ENCODE results near the gene SESN1. TPM values are rescaled to one million over a fixed set of nuclear protein-coding genes. Genes with fewer than 3 reads are reported as not detected.

The SESN1 gene
- total RNA-seq, 1 experiment from 2014 or later = 30.2 TPM

- DNase-seq (ENCODE audit: low spot score) (no peak), ATAC-seq (no peak)
- Mint-ChIP-seq H3K4me1 (peaks cover 16% of the 10 kb centered on the region), H3K36me3 (no peaks in the 10 kb centered on the region), H3K27me3 (ENCODE audit: low read depth) (no peaks in the 10 kb centered on the region), H3K4me3 (no peak overlapping the region), H3K27ac (no peak overlapping the region), H3K9me3 (no peaks in the 10 kb centered on the region)
- ChIA-PET CTCF (no interaction called here), POLR2A (no interaction called here)
- no peak for TF ChIP-seq USF2 (CRISPR knock-in tag; IDR thresholded peaks at IDR 0.05)
- no peak for TF ChIP-seq SMAD3 (CRISPR knock-in tag; IDR thresholded peaks at IDR 0.05; ENCODE audit: borderline replicate concordance)
- TF ChIP-seq MAX (CRISPR knock-in tag; IDR thresholded peaks at IDR 0.05) = no peak
- TF ChIP-seq ERG (CRISPR knock-in tag; IDR thresholded peaks at IDR 0.05) = no peak
Measured at GRCh38 chr6:109097661-109098060, 3.0 kb upstream of the SESN1 start.

- H3K27me3 Mint-ChIP-seq (ENCODE audit: low read depth) = no peaks in the 10 kb centered on the region
- no peaks in the 10 kb centered on the region for H3K36me3 Mint-ChIP-seq
- TF ChIP-seq AFF4 (CRISPR knock-in tag; IDR thresholded peaks at IDR 0.05; ENCODE audit: borderline replicate concordance) (no peak), ATF6 (CRISPR knock-in tag; IDR thresholded peaks at IDR 0.05) (no peak), GABPB1 (CRISPR knock-in tag; IDR thresholded peaks at IDR 0.05) (no peak), PREB (CRISPR knock-in tag; IDR thresholded peaks at IDR 0.05; ENCODE audit: borderline replicate concordance) (no peak), GTF2I (CRISPR knock-in tag; conservative IDR thresholded peaks at IDR 0.05) (no peak), ZMAT4 (CRISPR knock-in tag; IDR thresholded peaks at IDR 0.05) (no peak), HMGA2 (CRISPR knock-in tag; IDR thresholded peaks at IDR 0.05) (no peak), ESRRA (CRISPR knock-in tag; IDR thresholded peaks at IDR 0.05; ENCODE audit: borderline replicate concordance) (no peak), TEAD4 (CRISPR knock-in tag; IDR thresholded peaks at IDR 0.05) (no peak), CBFB (CRISPR knock-in tag; IDR thresholded peaks at IDR 0.05; ENCODE audit: low read depth) (no peak), JAZF1 (CRISPR knock-in tag; IDR thresholded peaks at IDR 0.05) (no peak)
- peak overlapping the region; percentile 91 for H3K4me3 Mint-ChIP-seq
- ATAC-seq = no peak
- ChIA-PET CTCF (no interaction called here), POLR2A (no interaction called here)
- no peak overlapping the region for H3K27ac Mint-ChIP-seq
- peaks cover 25% of the 10 kb centered on the region for H3K4me1 Mint-ChIP-seq
- no peaks in the 10 kb centered on the region for H3K9me3 Mint-ChIP-seq
- no peak for DNase-seq (ENCODE audit: low spot score)
Measured at GRCh38 chr6:109096208-109096607, 1.6 kb upstream of the SESN1 start.
